MM.1S (cell line): Measurements from ENCODE around the gene MYH7B.

ENCODE experiments used
- EZH2 ChIP-seq: fragments of 300-600 bp; sonication (generic); optimal IDR thresholded peaks from 2 replicates; pipeline ENCODE3; 2017; ENCODE audit warnings: low read depth, mild to moderate bottlenecking, antibody characterized with exemption, low read length, mixed read lengths
- TF ChIP-seq, protein P1 (sequence below): fragments of 300-600 bp; sonication (generic); IDR thresholded peaks from 2 replicates; pipeline ENCODE4 v1.5.1; 2016; ENCODE audit warnings: antibody characterized with exemption, low read length, mixed read lengths

DNA sequence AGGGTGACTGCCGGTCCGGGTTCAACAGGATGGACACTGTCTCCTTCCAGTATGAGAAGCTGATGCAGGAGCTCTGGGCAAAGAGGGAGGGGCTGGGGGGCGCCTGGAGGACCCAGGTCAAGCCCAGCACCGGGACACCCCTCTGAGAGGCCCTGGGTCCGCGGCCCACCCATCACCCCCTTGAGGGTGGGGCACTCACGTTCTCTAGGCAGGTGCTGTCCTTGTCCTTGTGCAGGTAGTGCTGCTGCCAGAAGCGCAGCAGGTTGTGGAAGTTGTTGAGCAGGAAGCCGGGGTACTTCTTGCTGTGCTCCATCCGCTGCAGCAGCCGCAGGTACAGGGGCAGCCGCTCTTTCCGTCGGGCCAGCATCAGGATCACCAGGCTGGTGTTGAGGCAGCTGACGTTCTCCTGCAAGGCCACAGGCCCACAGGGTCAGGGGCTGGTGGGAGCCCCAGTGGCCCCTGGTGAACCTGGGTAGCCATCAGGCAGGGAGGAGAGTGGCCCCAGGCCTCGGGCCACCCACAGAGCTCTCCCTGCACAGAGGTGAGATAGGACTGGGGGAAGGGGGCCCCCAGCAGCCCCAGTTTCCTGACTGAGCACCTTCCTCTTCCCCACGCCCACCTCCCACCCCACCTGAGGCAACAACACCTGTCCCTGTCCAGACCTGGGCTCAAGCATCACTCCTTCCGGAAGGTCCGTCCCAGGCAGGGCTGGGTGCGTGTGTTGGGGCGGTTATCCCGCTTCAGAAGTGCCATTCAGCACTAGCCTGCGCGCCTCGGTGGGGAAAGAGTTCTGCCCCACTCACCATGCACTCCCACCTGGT is 47.8 kb downstream of the MYH7B start:
- TF ChIP-seq, protein P1, sequence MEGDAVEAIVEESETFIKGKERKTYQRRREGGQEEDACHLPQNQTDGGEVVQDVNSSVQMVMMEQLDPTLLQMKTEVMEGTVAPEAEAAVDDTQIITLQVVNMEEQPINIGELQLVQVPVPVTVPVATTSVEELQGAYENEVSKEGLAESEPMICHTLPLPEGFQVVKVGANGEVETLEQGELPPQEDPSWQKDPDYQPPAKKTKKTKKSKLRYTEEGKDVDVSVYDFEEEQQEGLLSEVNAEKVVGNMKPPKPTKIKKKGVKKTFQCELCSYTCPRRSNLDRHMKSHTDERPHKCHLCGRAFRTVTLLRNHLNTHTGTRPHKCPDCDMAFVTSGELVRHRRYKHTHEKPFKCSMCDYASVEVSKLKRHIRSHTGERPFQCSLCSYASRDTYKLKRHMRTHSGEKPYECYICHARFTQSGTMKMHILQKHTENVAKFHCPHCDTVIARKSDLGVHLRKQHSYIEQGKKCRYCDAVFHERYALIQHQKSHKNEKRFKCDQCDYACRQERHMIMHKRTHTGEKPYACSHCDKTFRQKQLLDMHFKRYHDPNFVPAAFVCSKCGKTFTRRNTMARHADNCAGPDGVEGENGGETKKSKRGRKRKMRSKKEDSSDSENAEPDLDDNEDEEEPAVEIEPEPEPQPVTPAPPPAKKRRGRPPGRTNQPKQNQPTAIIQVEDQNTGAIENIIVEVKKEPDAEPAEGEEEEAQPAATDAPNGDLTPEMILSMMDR = no peak
- TF ChIP-seq EZH2 = no peak
